Measurements from ENCODE around the gene NTSR1. TPM values are rescaled to one million over a fixed set of nuclear protein-coding genes. Genes with fewer than 3 reads are reported as not detected.

The NTSR1 gene
- total RNA-seq, 1 donor from 2014 or later, result 0.23 TPM

GRCh38 chr20:62779417-62779685 lies 70.7 kb downstream of the NTSR1 start:
- no peak for DNase-seq (ENCODE audit: extremely low read depth, low read depth, low spot score)

DNA sequence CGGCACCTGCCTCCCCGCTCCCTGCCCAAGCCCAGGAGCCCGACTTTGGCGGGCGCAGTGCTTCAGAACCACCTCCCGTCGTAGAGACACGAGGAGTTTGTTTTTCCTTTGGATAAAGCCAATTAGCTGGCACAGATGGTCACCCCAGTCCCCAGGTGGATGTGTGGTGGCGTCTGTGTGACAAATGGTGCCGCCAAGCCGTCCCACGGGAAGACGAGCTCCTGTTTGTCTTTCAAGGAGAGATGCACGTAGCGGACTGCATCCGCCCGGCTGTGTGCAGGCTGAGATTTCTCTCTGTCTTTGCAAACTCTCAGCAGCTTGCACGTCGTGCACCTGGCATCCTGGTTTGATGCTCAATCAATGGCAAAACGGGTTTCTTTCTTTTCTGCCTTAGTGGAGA lies 71.6 kb downstream of the NTSR1 start:
- no peak for DNase-seq (ENCODE audit: extremely low read depth, low read depth, low spot score)

DNA sequence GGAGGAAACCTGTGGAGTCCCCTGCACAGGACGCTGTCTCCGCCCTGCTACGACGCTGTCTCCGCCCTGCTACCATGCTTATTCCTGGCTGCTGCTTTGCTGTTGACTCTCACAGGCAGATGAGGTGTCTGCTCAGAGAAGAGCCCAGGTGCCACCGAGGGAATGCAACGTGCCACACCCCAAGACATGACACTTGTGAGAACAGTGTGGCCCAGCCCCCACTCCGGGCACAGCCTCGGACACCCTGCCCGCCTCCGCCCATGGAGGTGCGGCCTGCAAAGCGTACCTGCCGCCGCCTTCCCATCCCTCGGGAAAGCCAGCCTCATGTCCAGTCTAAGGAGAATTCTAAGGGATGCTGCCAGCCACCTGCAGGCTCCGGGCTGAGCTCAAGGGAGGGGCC lies 72.1 kb downstream of the NTSR1 start:
- no peak for DNase-seq (ENCODE audit: extremely low read depth, low read depth, low spot score)

DNA sequence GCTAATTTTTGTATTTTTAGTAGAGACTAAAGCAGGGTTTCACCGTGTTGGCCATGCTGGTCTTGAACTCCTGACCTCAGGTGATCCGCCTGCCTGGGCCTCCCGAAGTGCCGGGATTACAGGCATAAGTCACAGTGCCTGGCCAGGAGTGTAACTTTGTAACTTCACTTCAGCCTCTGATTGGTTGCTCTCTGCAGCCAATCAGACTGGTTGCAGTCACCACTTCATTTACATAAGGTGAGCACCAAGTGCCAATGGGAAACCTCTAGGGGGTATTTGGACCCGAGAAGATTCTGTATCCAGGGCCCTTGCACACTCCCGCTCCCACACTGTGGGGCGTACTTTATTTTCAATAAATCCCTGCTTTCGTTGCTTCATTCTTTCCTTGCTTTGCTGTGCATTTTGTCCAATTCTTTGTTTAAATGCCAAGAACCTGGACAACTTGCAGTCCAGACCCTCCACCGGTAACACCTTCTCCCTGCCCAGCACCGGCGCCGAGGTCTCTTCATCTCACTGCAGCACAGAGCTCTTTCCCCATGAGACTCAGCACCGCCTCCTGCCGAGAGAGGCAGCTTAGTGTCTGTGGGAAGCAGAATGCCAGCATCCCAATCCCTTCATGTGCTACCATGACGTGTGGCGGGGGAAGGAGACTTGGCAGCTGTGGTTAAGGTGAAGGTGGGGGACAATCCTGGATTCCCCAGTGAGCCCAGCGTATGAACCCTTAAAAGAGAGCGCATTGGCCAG lies 73.7 kb downstream of the NTSR1 start:
- no peak for DNase-seq (ENCODE audit: extremely low read depth, low read depth, low spot score)

GRCh38 chr20:62782893-62783278 lies 74.2 kb downstream of the NTSR1 start:
- DNase-seq (ENCODE audit: extremely low read depth, low read depth, low spot score), result no peak

DNA sequence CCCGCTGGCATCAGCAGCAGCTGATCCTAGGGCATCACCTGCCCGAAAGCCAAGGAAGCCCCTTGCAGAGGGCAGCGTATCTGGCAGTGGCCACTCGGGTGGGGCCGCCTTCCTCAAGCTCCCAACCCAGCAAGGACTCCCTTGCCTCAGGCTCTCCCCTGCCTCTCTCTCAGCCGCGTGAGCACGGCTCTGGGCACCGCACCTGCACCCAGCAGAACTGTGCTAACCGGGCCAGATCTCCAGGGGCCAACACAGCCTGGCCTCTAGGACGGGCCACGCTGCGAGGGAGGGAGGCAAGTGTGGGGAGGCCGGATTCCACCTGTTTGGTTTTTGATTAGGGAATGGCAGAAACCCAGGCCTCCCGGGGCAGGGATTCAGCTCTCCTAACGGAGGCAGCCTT lies 75.9 kb downstream of the NTSR1 start:
- no peak for DNase-seq (ENCODE audit: extremely low read depth, low read depth, low spot score)

GRCh38 chr20:62785393-62785792 lies 76.8 kb downstream of the NTSR1 start:
- no peak for DNase-seq (ENCODE audit: extremely low read depth, low read depth, low spot score)

DNA sequence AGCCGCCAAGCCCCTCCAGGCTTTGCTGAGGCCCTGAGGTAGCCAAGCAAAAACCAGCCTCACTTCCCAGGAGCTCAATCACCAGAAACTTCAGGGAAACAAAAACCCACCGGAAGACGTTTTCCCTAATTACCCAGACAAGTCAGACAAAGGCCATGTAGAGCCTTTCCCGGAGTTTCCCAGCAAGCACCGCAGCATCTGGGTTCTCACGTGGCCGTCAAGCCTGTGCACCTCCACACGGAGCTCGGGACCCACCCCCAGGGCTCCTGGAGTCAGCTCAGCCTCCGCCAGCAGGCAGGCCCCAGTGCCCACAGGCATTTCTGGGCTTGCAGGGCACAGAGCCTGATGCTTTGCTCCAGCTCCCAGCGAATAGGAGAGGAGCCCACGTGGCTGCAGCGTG lies 77.5 kb downstream of the NTSR1 start:
- DNase-seq (ENCODE audit: extremely low read depth, low read depth, low spot score), result no peak

DNA sequence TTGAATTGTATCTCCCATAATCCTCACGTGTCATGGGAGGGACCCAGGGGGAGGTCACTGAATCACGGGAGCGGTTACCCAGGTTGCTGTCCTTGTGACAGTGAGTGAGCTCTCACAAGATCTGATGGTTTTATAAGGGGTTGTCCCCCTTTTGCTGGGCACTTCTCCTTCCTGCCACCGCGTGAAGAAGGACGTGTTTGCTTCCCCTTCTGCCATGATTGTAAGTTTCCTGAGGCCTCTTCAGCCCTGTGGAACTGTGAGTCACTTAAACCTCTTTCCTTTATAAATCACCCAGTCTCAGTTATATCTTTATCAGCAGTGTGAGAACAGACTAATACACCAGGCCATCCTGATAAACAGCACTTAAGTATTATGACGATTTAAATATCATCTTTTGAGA lies 78.7 kb downstream of the NTSR1 start:
- no peak for DNase-seq (ENCODE audit: extremely low read depth, low read depth, low spot score)

GRCh38 chr20:62787866-62788265 lies 79.2 kb downstream of the NTSR1 start:
- DNase-seq (ENCODE audit: extremely low read depth, low read depth, low spot score), result no peak

DNA sequence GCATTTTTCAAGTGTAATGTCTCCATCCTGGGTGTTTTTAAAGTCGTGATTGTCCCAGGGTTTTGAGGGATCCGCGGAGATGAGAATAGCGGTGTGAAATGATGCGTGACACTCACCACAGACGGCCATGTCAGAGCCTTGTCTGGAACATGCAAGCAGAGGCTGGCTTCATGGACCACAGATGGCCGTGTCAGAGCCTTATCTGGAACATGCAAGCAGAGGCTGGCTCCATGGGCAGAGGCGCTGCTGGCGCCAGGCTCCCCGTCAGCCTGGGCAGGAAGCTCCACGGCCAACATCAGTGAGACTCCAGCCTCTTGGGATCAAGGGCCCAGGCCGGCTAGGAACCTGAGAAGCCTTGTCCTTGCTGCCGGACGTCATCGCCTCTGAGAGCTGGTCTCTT lies 80.0 kb downstream of the NTSR1 start:
- no peak for DNase-seq (ENCODE audit: extremely low read depth, low read depth, low spot score)

DNA sequence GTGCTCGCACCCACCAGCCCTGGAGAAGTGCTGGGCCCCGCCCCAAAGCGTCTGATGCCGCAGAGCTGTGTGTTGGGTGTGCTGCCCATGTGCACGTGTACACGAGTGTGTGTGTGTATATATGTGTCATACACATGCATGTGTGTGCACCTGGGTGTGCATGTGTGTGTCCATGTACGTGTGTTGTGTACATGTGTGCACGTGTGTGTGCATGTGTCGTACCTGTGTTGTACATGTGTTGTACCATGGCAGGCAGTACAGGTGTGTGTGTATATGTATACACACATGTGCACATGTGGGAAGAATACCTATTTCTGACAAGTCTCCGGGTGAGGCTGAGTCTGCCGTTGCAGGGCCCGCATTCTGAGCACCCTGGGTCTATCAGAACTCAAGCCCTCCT lies 81.4 kb downstream of the NTSR1 start:
- DNase-seq (ENCODE audit: extremely low read depth, low read depth, low spot score), result no peak

DNA sequence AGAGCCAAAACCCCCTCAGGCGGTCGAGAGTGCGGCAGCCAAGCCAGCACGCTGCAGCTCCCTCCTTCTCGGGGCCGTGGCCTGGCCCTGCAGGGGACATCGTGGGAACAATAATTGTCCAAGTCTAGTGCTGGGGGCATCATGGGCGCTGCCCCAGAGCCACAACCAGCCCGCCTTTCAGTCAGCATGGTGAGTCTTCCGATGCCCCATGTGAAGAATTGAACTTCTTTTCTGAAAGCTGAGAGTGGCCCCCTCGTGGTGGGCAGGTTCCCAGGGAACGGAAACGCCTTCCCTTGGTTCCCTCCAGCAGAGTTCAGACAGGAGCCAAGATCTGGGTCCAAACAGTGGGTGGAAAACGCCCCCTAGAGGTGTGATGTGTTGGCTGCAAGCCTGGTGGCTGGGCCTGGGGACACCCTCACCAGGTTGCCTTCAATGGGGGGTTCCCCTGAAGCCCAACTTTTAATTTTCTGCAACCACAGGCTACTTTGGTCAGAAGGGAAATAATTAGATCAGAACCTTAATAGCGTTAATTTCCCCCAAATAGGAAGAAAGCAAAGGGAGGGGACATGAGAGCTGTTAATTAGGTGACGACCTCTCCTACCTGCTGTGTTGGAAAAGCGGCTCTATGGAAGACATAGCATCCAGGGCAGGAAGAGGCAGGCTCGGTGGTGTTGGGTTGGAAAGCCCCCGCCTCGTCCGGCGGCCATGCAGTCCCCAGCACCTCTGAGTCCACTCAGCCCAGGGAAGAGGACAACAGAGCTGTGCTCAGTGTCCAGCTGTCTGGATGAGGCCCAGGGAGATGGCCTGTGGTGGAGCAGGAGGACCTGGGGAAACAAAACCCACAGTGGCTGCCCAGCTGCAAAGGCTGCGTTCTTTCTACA lies 82.9 kb downstream of the NTSR1 start:
- DNase-seq (ENCODE audit: extremely low read depth, low read depth, low spot score), result peak; percentile 77

DNA sequence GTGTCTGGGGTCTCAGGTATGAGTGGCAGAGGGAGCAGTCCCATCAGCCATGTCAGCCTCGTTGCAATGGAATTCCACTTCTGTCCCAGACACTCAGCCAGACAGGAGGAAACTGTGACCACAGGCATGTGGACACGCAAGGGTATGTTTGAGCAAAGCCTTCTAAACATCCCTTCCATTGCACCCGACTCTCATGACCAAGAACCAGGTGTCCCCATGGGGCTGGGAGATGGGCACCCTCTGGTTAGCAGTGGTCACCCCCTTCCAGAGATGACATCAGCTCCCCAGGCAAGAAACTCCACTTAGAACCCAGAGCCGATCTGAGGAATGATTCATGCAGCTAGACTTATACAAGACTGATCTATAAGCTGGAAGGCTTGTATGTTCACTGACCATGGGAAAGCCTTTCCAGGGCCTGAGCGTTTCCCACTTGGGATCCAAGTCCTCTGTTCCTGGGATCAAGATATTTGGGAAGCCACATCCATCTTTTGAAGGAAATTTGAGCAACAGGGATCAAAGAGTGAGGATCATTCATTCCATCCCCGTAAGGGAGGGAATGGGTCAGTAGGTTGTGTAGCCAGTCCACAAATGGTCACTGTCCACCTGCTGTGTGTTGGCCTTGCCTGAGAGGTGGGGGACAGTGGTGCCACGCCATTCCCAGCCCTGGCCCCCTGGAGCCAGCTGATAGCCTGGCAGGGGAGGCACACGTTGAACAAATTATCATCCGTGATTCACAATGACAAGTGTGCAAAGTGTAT lies 83.7 kb downstream of the NTSR1 start:
- no peak for DNase-seq (ENCODE audit: extremely low read depth, low read depth, low spot score)

GRCh38 chr20:62792940-62793756 lies 84.5 kb downstream of the NTSR1 start:
- no peak for DNase-seq (ENCODE audit: extremely low read depth, low read depth, low spot score)

- DNase-seq (ENCODE audit: extremely low read depth, low read depth, low spot score), result no peak
Measured at GRCh38 chr20:62793757-62794006, 85.0 kb downstream of the NTSR1 start.

- DNase-seq (ENCODE audit: extremely low read depth, low read depth, low spot score), result no peak
Measured at GRCh38 chr20:62794007-62794724, 85.5 kb downstream of the NTSR1 start.

- no peak for DNase-seq (ENCODE audit: extremely low read depth, low read depth, low spot score)
Measured at GRCh38 chr20:62795023-62795761, 86.6 kb downstream of the NTSR1 start.

GRCh38 chr20:62796699-62797491 lies 88.3 kb downstream of the NTSR1 start:
- no peak for DNase-seq (ENCODE audit: extremely low read depth, low read depth, low spot score)
